MCF 10A (cell line): ENCODE results near the gene CYLD. TPM values are rescaled to one million over a fixed set of nuclear protein-coding genes. Genes with fewer than 3 reads are reported as not detected.

Experiments used
- BruUV-seq: library from RNA; stranded (reverse); fragments of 400-500 nt; replicated peaks from 2 replicates; lab custom pipeline; 2021; lab: Mats Ljungman, UMichigan
- CTCF ChIA-PET: fragments of 300-600 bp; sonication (Branson Sonifier 250); formaldehyde crosslinking; extraction: SDS; loops from one replicate; lab custom pipeline; 2021; ENCODE audit warnings: antibody characterized with exemption, inconsistent platforms; lab: Yijun Ruan, JAX
- POLR2A ChIA-PET: fragments of 300-600, 350-650 bp; sonication (Branson Sonifier 250); formaldehyde crosslinking; extraction: SDS; loops from one replicate; lab custom pipeline; 2020; ENCODE audit warnings: antibody characterized with exemption, inconsistent platforms; lab: Yijun Ruan, JAX
- DNase-seq: peaks from one replicate; pipeline ENCODE4 v3.0.0-alpha.2; 2018; ENCODE audit not compliant: unreplicated experiment
- H3K27ac Mint-ChIP-seq: one replicate; pipeline ENCODE4 v1.8.0; 2022; ENCODE audit warnings: mild to moderate bottlenecking, low read depth, mixed read lengths; ENCODE audit not compliant: unreplicated experiment
- H3K27me3 Mint-ChIP-seq: one replicate; pipeline ENCODE4 v1.8.0; 2022; ENCODE audit warnings: mixed read lengths; ENCODE audit not compliant: insufficient read depth, unreplicated experiment
- H3K36me3 Mint-ChIP-seq: one replicate; pipeline ENCODE4 v1.8.0; 2022; ENCODE audit warnings: mild to moderate bottlenecking, moderate library complexity, mixed read lengths; ENCODE audit not compliant: insufficient read depth, unreplicated experiment
- H3K4me1 Mint-ChIP-seq: one replicate; pipeline ENCODE4 v1.8.0; 2022; ENCODE audit warnings: mixed read lengths; ENCODE audit not compliant: insufficient read depth, unreplicated experiment
- H3K4me3 Mint-ChIP-seq: one replicate; pipeline ENCODE4 v1.8.0; 2022; ENCODE audit warnings: mild to moderate bottlenecking, moderate library complexity, mixed read lengths; ENCODE audit not compliant: unreplicated experiment
- H3K9me3 Mint-ChIP-seq: one replicate; pipeline ENCODE4 v1.8.0; 2022; ENCODE audit warnings: mixed read lengths; ENCODE audit not compliant: unreplicated experiment
- CTCF ChIP-seq: fragments of 200-600 bp; IDR thresholded peaks from one replicate; pipeline ENCODE4 v1.8.0; 2022; ENCODE audit warnings: antibody characterized with exemption, mild to moderate bottlenecking; ENCODE audit not compliant: unreplicated experiment
- intact Hi-C: fragments of 100-400 bp; cut with micrococcal nuclease; formaldehyde crosslinking; loops from 2 replicates; pipeline ENCODE4 v1.14.1; 2022
- total RNA-seq: library from RNA; stranded (reverse); gene quantifications from 2 replicates; pipeline ENCODE4 v1.2.3, GENCODE V29; 2022

CYLD gene
- total RNA-seq, 1 experiment from 2014 or later = 53.7 TPM

DNA sequence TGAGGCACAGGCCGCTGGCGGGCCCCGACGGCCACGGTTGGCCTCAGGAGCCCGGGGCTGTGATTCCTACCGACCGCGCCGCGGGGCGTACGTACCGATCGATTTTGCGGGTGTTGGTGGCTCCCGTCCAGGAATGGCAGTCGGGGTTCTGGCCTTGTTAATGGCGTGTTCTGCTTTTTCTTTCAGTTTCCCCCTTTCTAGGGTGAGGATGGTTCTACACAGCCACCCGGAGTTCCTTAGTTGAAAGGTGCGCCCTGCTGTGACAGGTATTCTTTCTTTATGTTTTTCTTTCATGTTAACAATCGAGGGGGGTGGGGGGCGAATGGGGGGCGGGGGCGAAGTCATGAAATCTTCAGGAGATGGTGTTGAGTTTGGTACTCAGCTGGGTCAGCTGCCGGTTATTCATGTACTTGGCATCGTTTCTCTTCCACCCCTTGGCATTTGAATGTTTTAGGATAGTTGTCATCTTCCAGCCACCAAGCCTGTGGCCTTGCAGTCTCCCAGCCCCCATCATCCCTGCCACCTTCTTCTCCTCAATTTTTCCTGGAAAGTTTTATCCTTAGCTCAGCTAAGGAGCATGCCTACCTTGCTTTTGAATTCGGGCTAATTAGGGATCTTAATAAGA, 802 bp downstream of the CYLD start:
- POLR2A ChIA-PET = interaction anchor here (1.1 to 3.3 kb wide), 2 partner anchors 46 to 77 kb away, joined by 3 to 20 read pairs; no protein-coding TSS in a partner anchor
- no peaks in the 10 kb centered on the region for H3K9me3 Mint-ChIP-seq
- BruUV-seq = no TSS peak

DNA sequence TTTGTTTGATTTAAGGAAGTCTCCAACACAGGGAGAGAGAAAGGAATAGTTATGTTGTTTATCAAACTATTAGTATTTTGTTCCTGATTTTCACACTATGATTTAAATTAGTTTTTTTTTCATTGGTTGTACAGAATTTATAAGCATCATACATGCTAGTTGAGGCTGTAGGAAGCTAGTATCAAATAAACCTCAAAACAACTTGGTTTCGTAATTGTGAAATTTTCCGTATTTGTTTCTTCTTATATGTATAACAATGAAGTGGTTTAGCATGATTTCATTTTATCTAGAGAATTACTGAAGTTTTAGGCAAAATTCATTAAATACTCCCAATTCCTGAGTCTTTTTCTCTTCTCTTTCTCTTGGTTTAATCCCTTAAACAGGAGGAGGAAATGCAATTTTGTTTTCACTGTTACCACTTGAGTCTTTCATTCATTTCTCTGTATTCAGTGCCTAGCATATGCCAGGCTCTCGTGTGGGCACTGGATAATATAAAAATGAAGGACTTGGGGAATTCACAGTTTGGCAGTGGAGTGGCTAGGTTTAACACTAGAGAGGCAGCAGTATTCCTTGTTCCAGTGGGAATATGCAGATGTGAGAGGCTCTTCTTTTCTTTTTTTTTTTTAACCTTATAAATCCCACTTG, 1.8 kb downstream of the CYLD start:
- intact Hi-C loops = no loop called here
- Mint-ChIP-seq H3K27ac (peak overlapping the region; percentile 91), H3K4me1 (peaks cover 42% of the 10 kb centered on the region), H3K27me3 (no peaks in the 10 kb centered on the region), H3K4me3 (peak overlapping the region; percentile 73), H3K36me3 (peaks cover 8% of the 10 kb centered on the region), H3K9me3 (no peaks in the 10 kb centered on the region)
- BruUV-seq = no TSS peak
- CTCF ChIA-PET = interaction anchor here (0.6 to 11.6 kb wide), 11 partner anchors 15 to 1144 kb away, joined by 3 to 251 read pairs (median 3); no protein-coding TSS in a partner anchor
- no peak for DNase-seq
- no peak for TF ChIP-seq CTCF
- POLR2A ChIA-PET = interaction anchor here (0.7 to 3.3 kb wide), 10 partner anchors 13 to 385 kb away, joined by 3 to 20 read pairs (median 4); no protein-coding TSS in a partner anchor

More for the DNA sequence above, 802 bp downstream of the CYLD start:
- intact Hi-C loops = no loop called here
- Mint-ChIP-seq H3K27ac (peak overlapping the region; percentile 91), H3K4me1 (peaks cover 42% of the 10 kb centered on the region), H3K36me3 (peaks cover 8% of the 10 kb centered on the region), H3K27me3 (no peaks in the 10 kb centered on the region), H3K4me3 (peak overlapping the region; percentile 73)
- DNase-seq = peak; percentile 23
- no peak for TF ChIP-seq CTCF
- CTCF ChIA-PET = interaction anchor here (1.1 to 11.6 kb wide), 2 partner anchors 16 to 74 kb away, joined by 3 to 251 read pairs; no protein-coding TSS in a partner anchor

GRCh38 chr16:50744881-50745280, 3.0 kb downstream of the CYLD start:
- DNase-seq = no peak
- ChIA-PET POLR2A (interaction anchor here (0.7 to 3.3 kb wide), 10 partner anchors 32 to 527 kb away, joined by 3 to 20 read pairs (median 5); no protein-coding TSS in a partner anchor), CTCF (interaction anchor here (0.6 to 11.6 kb wide), 12 partner anchors 19 to 720 kb away, joined by 3 to 251 read pairs (median 4); partner anchors contain the start of gene CNEP1R1)
- H3K9me3 Mint-ChIP-seq = no peaks in the 10 kb centered on the region
- TF ChIP-seq CTCF = no peak
- peaks cover 15% of the 10 kb centered on the region for H3K36me3 Mint-ChIP-seq
- H3K4me1 Mint-ChIP-seq = peaks cover 42% of the 10 kb centered on the region
- H3K4me3 Mint-ChIP-seq = peak overlapping the region; percentile 27
- H3K27ac Mint-ChIP-seq = peak overlapping the region; percentile 32
- BruUV-seq = no TSS peak
- intact Hi-C loops = loop anchor here (5.0 kb wide), 1 partner anchor 373 kb away; no protein-coding TSS in a partner anchor
- no peaks in the 10 kb centered on the region for H3K27me3 Mint-ChIP-seq

DNA sequence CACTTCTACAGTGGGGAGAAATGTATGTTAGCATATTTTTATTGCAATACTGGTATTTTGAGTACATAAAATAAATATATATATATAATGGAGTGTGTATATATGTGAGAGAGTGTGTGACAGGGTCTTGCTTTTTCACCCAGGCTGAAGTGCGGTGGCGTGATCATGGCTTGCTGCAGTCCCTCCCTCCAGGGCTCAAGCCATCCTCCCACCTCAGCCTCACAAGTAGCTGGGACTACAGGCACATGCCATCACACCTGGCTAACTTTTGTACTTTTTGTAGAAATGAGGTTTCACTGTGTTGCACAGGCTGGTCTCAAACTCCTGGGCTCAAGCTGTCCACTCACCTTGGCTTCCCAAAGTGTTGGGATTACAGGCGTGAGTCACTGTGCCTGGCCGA, 4.1 kb downstream of the CYLD start:
- peaks cover 24% of the 10 kb centered on the region for H3K36me3 Mint-ChIP-seq
- no peaks in the 10 kb centered on the region for H3K9me3 Mint-ChIP-seq
- POLR2A ChIA-PET = interaction anchor here (0.5 to 2.0 kb wide), 10 partner anchors 10 to 667 kb away, joined by 3 to 8 read pairs (median 4); no protein-coding TSS in a partner anchor
- no peak for TF ChIP-seq CTCF
- peaks cover 36% of the 10 kb centered on the region for H3K4me1 Mint-ChIP-seq
- CTCF ChIA-PET = interaction anchor here (0.9 to 11.6 kb wide), 13 partner anchors 29 to 423 kb away, joined by 3 to 251 read pairs (median 5); no protein-coding TSS in a partner anchor
- no peak overlapping the region for H3K27ac Mint-ChIP-seq
- no TSS peak for BruUV-seq
- H3K4me3 Mint-ChIP-seq = peak overlapping the region; percentile 22
- DNase-seq = no peak
- intact Hi-C loops = loop anchor here (5.0 kb wide), 1 partner anchor 374 kb away; no protein-coding TSS in a partner anchor
- no peaks in the 10 kb centered on the region for H3K27me3 Mint-ChIP-seq
